ENCODE results near the gene PPP3CA. TPM values are rescaled to one million over a fixed set of nuclear protein-coding genes. Genes with fewer than 3 reads are reported as not detected.

PPP3CA gene
- total and polyA plus RNA-seq, 2 of the 8 experiments (the other 6 are each of a cell fraction or from before 2014, with no cell fraction given) = 7.9 to 35.0 TPM

DNA sequence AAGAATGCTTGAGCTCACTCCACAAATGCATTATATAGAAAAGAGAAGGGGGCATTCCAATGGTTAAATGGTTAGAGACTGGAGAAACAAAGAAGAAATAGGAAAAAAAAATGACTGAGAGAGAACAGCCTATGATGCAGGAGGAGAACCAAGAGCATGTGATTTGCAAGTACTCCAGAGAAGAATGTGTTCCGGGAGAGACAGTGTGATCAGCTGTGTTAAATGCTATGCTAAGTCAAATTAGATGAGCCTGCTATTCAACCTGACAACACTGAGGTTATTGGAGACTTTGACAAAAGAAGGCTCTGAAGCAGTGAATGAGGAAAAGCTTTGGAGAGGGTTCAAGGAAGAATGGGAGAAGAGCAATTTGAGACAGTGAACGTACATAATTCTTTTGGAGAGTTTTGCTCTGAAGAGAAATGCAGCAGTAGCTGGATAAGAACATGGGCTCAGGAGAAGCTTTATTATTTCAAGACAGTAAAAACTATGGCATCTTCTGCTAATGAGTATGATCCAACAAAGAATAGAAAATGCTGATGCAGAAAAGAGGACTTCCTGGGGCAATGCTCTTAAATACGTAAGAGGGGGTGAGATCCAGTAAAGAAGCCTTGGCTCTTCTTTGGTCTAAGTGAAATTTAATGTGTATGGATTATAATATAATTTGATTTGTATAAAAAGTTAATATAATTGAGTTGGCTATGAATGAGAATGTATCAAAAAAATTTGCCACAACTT lies 66.3 kb downstream of the PPP3CA start (continued):
- TF ChIP-seq POLR2AphosphoS5 (IDR thresholded peaks at IDR 0.05; ENCODE audit: low read depth, low read length) (no peak), PHF8 (conservative IDR thresholded peaks at IDR 0.05; ENCODE audit: low read depth, low read length) (no peak), BCL11A (IDR thresholded peaks at IDR 0.05; ENCODE audit: low read depth in 2 of 2, low read length in 2 of 2) (no peak)
- TF ChIP-seq, protein P1, sequence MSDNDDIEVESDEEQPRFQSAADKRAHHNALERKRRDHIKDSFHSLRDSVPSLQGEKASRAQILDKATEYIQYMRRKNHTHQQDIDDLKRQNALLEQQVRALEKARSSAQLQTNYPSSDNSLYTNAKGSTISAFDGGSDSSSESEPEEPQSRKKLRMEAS (IDR thresholded peaks at IDR 0.05) = no peak

Measured in H1 (cell line).